ENCODE data around the gene ANO2. TPM values are rescaled to one million over a fixed set of nuclear protein-coding genes. Genes with fewer than 3 reads are reported as not detected.

ANO2 gene
- total and polyA plus RNA-seq, 2 donors (not counting 3 experiments of a cell fraction or from before 2014, with no cell fraction given), result 15.4 to 65.0 TPM

GRCh38 chr12:5611162-5611561 lies 333.9 kb downstream of the ANO2 start:
- Histone ChIP-seq H2AFZ (ENCODE audit: low read depth, low read length) (no peak overlapping the region), H3K27me3 (ENCODE audit: control insufficient read depth in 2 of 2, insufficient read depth in 2 of 2, low read length in 2 of 2) (no peaks in the 10 kb centered on the region), H3K4me2 (ENCODE audit: insufficient read depth, low read length) (no peak overlapping the region), H3K36me3 (ENCODE audit: control insufficient read depth in 2 of 2, extremely low read depth in 1 of 2, insufficient read depth in 2 of 2, low read length in 2 of 2) (peaks cover 9 to 18% of the 10 kb centered on the region in 2 experiments), H3K27ac (ENCODE audit: insufficient read depth, low read depth, low read length) (no peak overlapping the region), H3K79me2 (ENCODE audit: control insufficient read depth, insufficient read depth, low read length) (no peaks in the 10 kb centered on the region), H4K20me1 (replicated peaks; ENCODE audit: control insufficient read depth, extremely low read depth, insufficient read depth, low read length) (no peaks in the 10 kb centered on the region), H3K9ac (replicated peaks; ENCODE audit: extremely low read depth, insufficient read depth, low read length) (no peak overlapping the region), H3K9me1 (replicated peaks; ENCODE audit: control insufficient read depth, extremely low read depth, insufficient read depth, low read length) (no peaks in the 10 kb centered on the region), H3K9me3 (replicated peaks; ENCODE audit: control insufficient read depth, insufficient read depth, low read length) (no peaks in the 10 kb centered on the region), H3K4me1 (ENCODE audit: control insufficient read depth, extremely low read depth, insufficient read depth, low read length) (peaks cover 9% of the 10 kb centered on the region), H3K4me3 (replicated peaks in 1 of 3; ENCODE audit: insufficient read depth in 1 of 3, low read depth in 1 of 3, low read length in 3 of 3) (no peak overlapping the region)
- no peak for TF ChIP-seq FOS (IDR thresholded peaks at IDR 0.05; ENCODE audit: borderline replicate concordance, insufficient read depth, low read length)
- no peak for TF ChIP-seq POLR2A (IDR thresholded peaks at IDR 0.05; ENCODE audit: low read depth, low read length)
- TF ChIP-seq EZH2 (IDR thresholded peaks at IDR 0.05; ENCODE audit: borderline replicate concordance, low read depth, low read length, severe bottlenecking), result no peak
- no peak for TF ChIP-seq JUN (IDR thresholded peaks at IDR 0.05; ENCODE audit: borderline replicate concordance, insufficient read depth, insufficient read length, low read depth)
- no peak for TF ChIP-seq GATA2 (IDR thresholded peaks at IDR 0.05; ENCODE audit: insufficient read depth, insufficient read length, low read depth, low read length)
- TF ChIP-seq CTCF (IDR thresholded peaks at IDR 0.05; ENCODE audit: extremely low read depth in 1 of 2, insufficient read depth in 1 of 2, low read depth in 1 of 2, low read length in 2 of 2), result no peak
- no peak for TF ChIP-seq MYC (IDR thresholded peaks at IDR 0.05; ENCODE audit: low read depth, low read length)
- no peak for TF ChIP-seq POLR2AphosphoS5 (IDR thresholded peaks at IDR 0.05; ENCODE audit: insufficient read depth, low read depth, low read length)
- TF ChIP-seq MAX (IDR thresholded peaks at IDR 0.05; ENCODE audit: insufficient read depth, insufficient read length), result no peak
- dilution Hi-C loops (cut with MboI; ENCODE audit: extremely low pct_ligation_motif_present, low sequenced_read_pairs) (no loop called here), intact Hi-C loops (cut with micrococcal nuclease) (no loop called here)
- CTCF ChIA-PET, result no interaction called here
- POLR2A ChIA-PET, result no interaction called here
- FAIRE-seq, result no peak
- no TSS peak for BruUV-seq (replicated peaks)
- DNase-seq (ENCODE audit: low read depth, low spot score), result no peak
